ENCODE data around the gene PEF1.

DNA sequence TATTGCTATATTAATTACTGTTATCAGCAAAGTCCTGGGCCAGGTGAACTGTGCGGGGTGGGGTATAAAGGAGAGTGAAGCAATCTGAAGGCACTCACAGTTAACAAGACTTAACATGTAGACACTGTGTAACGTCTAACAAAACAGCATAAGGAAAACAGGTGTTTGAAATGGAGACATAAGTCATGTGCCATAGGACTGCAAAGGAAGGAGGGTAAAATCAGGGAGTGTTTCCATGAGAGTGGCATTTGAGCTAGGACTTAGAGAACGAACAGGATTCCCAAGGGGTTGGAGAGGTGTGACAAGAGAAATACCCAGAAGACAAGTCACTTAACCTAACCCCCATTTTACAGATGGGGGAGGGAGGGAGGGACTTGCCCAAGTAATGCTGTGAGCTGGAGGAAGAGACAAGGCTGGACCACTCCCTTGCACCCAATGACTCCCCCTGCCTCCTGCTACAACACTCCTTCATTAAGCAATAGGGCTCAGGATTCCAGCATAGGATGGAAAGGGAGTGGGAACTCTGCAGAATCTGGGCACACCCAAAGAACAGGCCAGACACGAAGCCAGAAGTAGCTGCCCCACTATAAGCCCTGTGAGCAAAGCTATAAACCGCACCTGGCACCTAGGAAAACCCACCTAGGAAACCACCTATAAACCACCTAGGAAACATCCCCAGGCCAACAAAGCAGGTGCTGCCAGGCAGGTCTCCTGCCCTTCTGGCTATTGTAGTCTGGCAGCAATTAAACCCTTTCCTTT is 6.6 kb downstream of the PEF1 start:
- TF ChIP-seq POLR2A (IDR thresholded peaks at IDR 0.05; ENCODE audit: low read depth, low read length) = no peak
- no peak for TF ChIP-seq POLR2AphosphoS5 (IDR thresholded peaks at IDR 0.05; ENCODE audit: low read depth, low read length)
- no peak for TF ChIP-seq TAF1 (IDR thresholded peaks at IDR 0.05; ENCODE audit: borderline replicate concordance, low read depth, low read length)

Measured in GM12892 (cell line).